ENCODE measurements around the gene SPRN.

GRCh38 chr10:133454204-133454893 lies 29.9 kb upstream of the SPRN start:
- TF ChIP-seq CTCF (IDR thresholded peaks at IDR 0.05; ENCODE audit: insufficient read depth, low read depth, low read length) (no peak), EZH2 (IDR thresholded peaks at IDR 0.05; ENCODE audit: insufficient read depth, low read length) (no peak)

All from astrocyte (in vitro differentiated cells and primary cell).